H9 (cell line): ENCODE results near the gene ADARB2. TPM values are rescaled to one million over a fixed set of nuclear protein-coding genes. Genes with fewer than 3 reads are reported as not detected.
A peak's percentile ranks its signal among the peaks of the same experiment; 100 is the strongest.

Experiments used
- DNase-seq: peaks from one replicate; pipeline ENCODE4 v3.0.0-alpha.2; 2017
- H2AFZ ChIP-seq: one replicate; pipeline ENCODE4 v1.6.1; 2013; ENCODE audit warnings: mild to moderate bottlenecking, low read length, control low read depth, moderate library complexity
- H2AK5ac ChIP-seq: 2 replicates; pipeline ENCODE4 v1.6.1; 2013; ENCODE audit warnings: low read length, control low read depth, mixed read lengths; ENCODE audit not compliant: insufficient read length
- H2BK120ac ChIP-seq: one replicate; pipeline ENCODE4 v1.6.1; 2013; ENCODE audit warnings: low read depth, mild to moderate bottlenecking, low read length, control low read depth, inconsistent platforms; ENCODE audit not compliant: poor library complexity, severe bottlenecking
- H2BK12ac ChIP-seq: 2 replicates; pipeline ENCODE4 v1.6.1; 2013; ENCODE audit warnings: low read length, control low read depth, mixed read lengths, low read depth; ENCODE audit not compliant: insufficient read length
- H2BK15ac ChIP-seq: 2 replicates; pipeline ENCODE4 v1.6.1; 2013; ENCODE audit warnings: low read depth, low read length, control low read depth
- H2BK20ac ChIP-seq: one replicate; pipeline ENCODE4 v1.6.1; 2013; ENCODE audit warnings: low read depth, mild to moderate bottlenecking, low read length, control low read depth, inconsistent platforms; ENCODE audit not compliant: poor library complexity, severe bottlenecking
- H2BK5ac ChIP-seq: 2 replicates; pipeline ENCODE4 v1.6.1; 2013; ENCODE audit warnings: low read length, control low read depth, mixed read lengths; ENCODE audit not compliant: insufficient read length
- H3K14ac ChIP-seq: 2 replicates; pipeline ENCODE4 v1.6.1; 2013; ENCODE audit warnings: low read length, control low read depth; ENCODE audit not compliant: insufficient read depth
- H3K18ac ChIP-seq: 2 replicates; pipeline ENCODE4 v1.6.1; 2013; ENCODE audit warnings: low read depth, mild to moderate bottlenecking, mixed read lengths, low read length, control low read depth; ENCODE audit not compliant: insufficient read length
- H3K23ac ChIP-seq: 2 replicates; pipeline ENCODE4 v1.6.1; 2013; ENCODE audit warnings: low read length, control low read depth, mixed read lengths, low read depth; ENCODE audit not compliant: insufficient read length
- H3K23me2 ChIP-seq: 2 replicates; pipeline ENCODE4 v1.6.1; 2013; ENCODE audit warnings: low read depth, mild to moderate bottlenecking, mixed read lengths, low read length, control low read depth; ENCODE audit not compliant: insufficient read length, poor library complexity, severe bottlenecking
- H3K27ac ChIP-seq: 2 replicates; pipeline ENCODE4 v1.5.1; 2013; ENCODE audit warnings: low read length, control low read depth, mixed read lengths, low read depth; ENCODE audit not compliant: insufficient read length
- H3K27me3 ChIP-seq: 2 replicates; pipeline ENCODE4 v1.6.1; 2013; ENCODE audit warnings: low read length, control low read depth, inconsistent platforms; ENCODE audit not compliant: insufficient read depth
- H3K4ac ChIP-seq: 2 replicates; pipeline ENCODE4 v1.6.1; 2013; ENCODE audit warnings: low read depth, mild to moderate bottlenecking, control low read depth, inconsistent platforms, low read length, moderate library complexity
- H3K4me1 ChIP-seq: 2 replicates; pipeline ENCODE4 v1.6.1; 2013; ENCODE audit warnings: low read length, control low read depth, inconsistent platforms; ENCODE audit not compliant: insufficient read depth
- H3K4me2 ChIP-seq: 2 replicates; pipeline ENCODE4 v1.6.1; 2013; ENCODE audit warnings: low read length, control low read depth, mixed read lengths; ENCODE audit not compliant: insufficient read length, insufficient read depth
- H3K56ac ChIP-seq: 2 replicates; pipeline ENCODE4 v1.6.1; 2013; ENCODE audit warnings: low read depth, mild to moderate bottlenecking, mixed read lengths, low read length, control low read depth; ENCODE audit not compliant: insufficient read length
- H3K79me1 ChIP-seq: 2 replicates; pipeline ENCODE4 v1.6.1; 2013; ENCODE audit warnings: low read depth, mild to moderate bottlenecking, moderate library complexity, low read length, control low read depth, inconsistent platforms; ENCODE audit not compliant: insufficient read depth, poor library complexity, severe bottlenecking
- H3K79me2 ChIP-seq: 2 replicates; pipeline ENCODE4 v1.6.1; 2013; ENCODE audit warnings: low read length, control low read depth, inconsistent platforms; ENCODE audit not compliant: insufficient read depth
- H3K9ac ChIP-seq: 2 replicates; pipeline ENCODE4 v1.6.1; 2013; ENCODE audit warnings: low read length, control low read depth, mixed read lengths; ENCODE audit not compliant: insufficient read length; ENCODE audit errors: extremely low read depth
- H3K9me3 ChIP-seq: one replicate; pipeline ENCODE4 v1.6.1; 2013; ENCODE audit warnings: low read depth, low read length, inconsistent platforms; ENCODE audit not compliant: control insufficient read depth
- H3T11ph ChIP-seq: one replicate; pipeline ENCODE4 v1.6.1; 2013; ENCODE audit warnings: mild to moderate bottlenecking, low read length, control low read depth, inconsistent platforms
- H4K20me1 ChIP-seq: one replicate; pipeline ENCODE4 v1.6.1; 2013; ENCODE audit not compliant: control insufficient read depth, insufficient read length, insufficient read depth
- H4K5ac ChIP-seq: 2 replicates; pipeline ENCODE4 v1.6.1; 2013; ENCODE audit warnings: low read depth, mild to moderate bottlenecking, mixed read lengths, low read length, control low read depth; ENCODE audit not compliant: insufficient read length
- H4K8ac ChIP-seq: replicated peaks from 2 replicates; pipeline ENCODE4 v1.6.1; 2013; ENCODE audit warnings: low read length, control low read depth, mixed read lengths, low read depth; ENCODE audit not compliant: insufficient read length
- H4K91ac ChIP-seq: 2 replicates; pipeline ENCODE4 v1.6.1; 2013; ENCODE audit warnings: low read depth, mild to moderate bottlenecking, moderate library complexity, mixed read lengths, low read length, control low read depth; ENCODE audit not compliant: insufficient read length
- H3K27ac Mint-ChIP-seq, 3 experiments: 2 replicates in 2 of 3; 3 replicates in 1 of 3; pipeline ENCODE4 v1.8.0; 2020 to 2021; ENCODE audit warnings: mixed read lengths in 3 of 3, mild to moderate bottlenecking in 1 of 3, moderate library complexity in 1 of 3
- H3K27me3 Mint-ChIP-seq: 2 replicates; pipeline ENCODE4 v1.8.0; 2021; ENCODE audit warnings: low read depth, mild to moderate bottlenecking, moderate library complexity, mixed read lengths
- H3K36me3 Mint-ChIP-seq, 3 experiments: 2 replicates in 2 of 3; 3 replicates in 1 of 3; pipeline ENCODE4 v1.8.0; 2020 to 2021; ENCODE audit warnings: low read depth in 3 of 3, mixed read lengths in 3 of 3; ENCODE audit not compliant: insufficient read depth in 1 of 3
- H3K4me1 Mint-ChIP-seq, 2 experiments: 2 replicates each; pipeline ENCODE4 v1.8.0; 2020; ENCODE audit warnings: mixed read lengths in 2 of 2
- H3K4me3 Mint-ChIP-seq, 2 experiments: 2 replicates in 1 of 2; 3 replicates in 1 of 2; pipeline ENCODE4 v1.8.0; 2020 to 2021; ENCODE audit warnings: mild to moderate bottlenecking in 2 of 2, mixed read lengths in 2 of 2, moderate library complexity in 1 of 2
- H3K9me3 Mint-ChIP-seq, 2 experiments: 2 replicates in 1 of 2; 3 replicates in 1 of 2; pipeline ENCODE4 v1.8.0; 2020; ENCODE audit warnings: mild to moderate bottlenecking in 2 of 2, mixed read lengths in 2 of 2, moderate library complexity in 1 of 2
- CTCF ChIP-seq: fragments of 200-600 bp; sonication (generic); conservative IDR thresholded peaks from 3 replicates; pipeline ENCODE4 v1.8.0; 2021; ENCODE audit warnings: antibody characterized with exemption, mild to moderate bottlenecking
- WGBS: extraction: QIAGEN DNeasy Blood & Tissue Kit; methylation state at CpG from one replicate; pipeline ENCODE4 v1.1.7; 2013; ENCODE audit warnings: missing lambda C conversion rate, low lambda C conversion rate, mixed read lengths; ENCODE audit not compliant: insufficient read length; ENCODE audit errors: extremely low coverage; 5-methylcytosine and 5-hydroxymethylcytosine counted together
- total RNA-seq: library from RNA; stranded (reverse); gene quantifications from 2 replicates; pipeline ENCODE4 v1.2.1, GENCODE V29; 2021

ADARB2 gene
- total RNA-seq, 1 experiment from 2014 or later = 0.87 TPM

DNA sequence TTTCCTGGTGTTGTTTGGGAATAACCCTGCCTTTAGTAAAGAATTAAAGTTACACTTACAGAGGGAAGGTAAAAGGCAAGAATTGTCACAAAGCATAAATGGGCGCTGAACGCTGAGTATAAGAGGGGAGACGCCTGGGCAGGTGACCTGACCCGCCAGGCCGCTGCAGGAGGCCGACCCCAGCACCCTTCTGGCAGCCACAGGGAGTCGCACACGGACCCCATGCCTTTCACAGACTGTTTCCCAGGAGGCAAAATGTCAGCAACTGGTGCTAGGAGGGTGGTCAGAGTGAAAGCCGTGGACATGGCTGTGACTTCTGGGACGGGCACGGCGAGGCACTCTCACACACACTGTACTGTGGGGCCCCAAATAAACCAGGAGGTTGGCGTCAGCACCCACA lies 392.9 kb downstream of the ADARB2 start:
- peaks cover 7% of the 10 kb centered on the region for H3K27me3 Mint-ChIP-seq
- DNase-seq = no peak
- no peak overlapping the region for H3K23ac ChIP-seq
- H3K9me3 Mint-ChIP-seq = no peaks in the 10 kb centered on the region; a peak in 2 of 5 replicates
- no peaks in the 10 kb centered on the region for H4K20me1 ChIP-seq
- no peak overlapping the region for H3K18ac ChIP-seq
- H3K79me1 ChIP-seq = no peaks in the 10 kb centered on the region
- H3K4me1 Mint-ChIP-seq = peaks cover 16 to 17% of the 10 kb centered on the region in 2 experiments
- H3K27ac ChIP-seq = no peak overlapping the region
- no peaks in the 10 kb centered on the region for H3K23me2 ChIP-seq
- H3K14ac ChIP-seq = no peak overlapping the region
- H3T11ph ChIP-seq = no peak overlapping the region
- no peaks in the 10 kb centered on the region for H3K9me3 ChIP-seq
- no CpG with 5 or more reads among the region's 13 CpGs for WGBS
- no peak overlapping the region for H2BK120ac ChIP-seq
- no peak overlapping the region for H4K5ac ChIP-seq
- no peak overlapping the region for H2AK5ac ChIP-seq
- peak overlapping the region in 1 of 3 experiments; percentile 23; a peak in 1 of 7 replicates for H3K27ac Mint-ChIP-seq
- no peak overlapping the region for H2AFZ ChIP-seq
- no peaks in the 10 kb centered on the region for H3K27me3 ChIP-seq
- no peak overlapping the region for H2BK20ac ChIP-seq
- no peak overlapping the region for H3K4me2 ChIP-seq
- no peak overlapping the region for H3K4ac ChIP-seq
- H3K4me3 Mint-ChIP-seq = no peak overlapping the region
- peak overlapping the region; percentile 79 for H2BK12ac ChIP-seq
- no peaks in the 10 kb centered on the region for H3K36me3 Mint-ChIP-seq
- no peak overlapping the region for H2BK15ac ChIP-seq
- no peak overlapping the region for H4K8ac ChIP-seq
- H3K4me1 ChIP-seq = no peaks in the 10 kb centered on the region
- H3K56ac ChIP-seq = no peak overlapping the region
- H3K79me2 ChIP-seq = no peaks in the 10 kb centered on the region
- no peak overlapping the region for H3K9ac ChIP-seq
- no peak overlapping the region for H2BK5ac ChIP-seq
- TF ChIP-seq CTCF = no peak
- H4K91ac ChIP-seq = no peak overlapping the region
